Small intestine (tissue), 4 donors: ENCODE data around the gene CRYBG3. TPM values are rescaled to one million over a fixed set of nuclear protein-coding genes. Genes with fewer than 3 reads are reported as not detected.

Source experiments
- polyA plus RNA-seq, 4 donors: library from polyadenylated mRNA; stranded (reverse) in 3 of 4; unstranded in 1 of 4; fragments of 200-250 nt in 3 of 4; fragments of 120-200 nt in 1 of 4; gene quantifications; one replicate each; pipeline versions ENCODE4 v1.2.1 to v1.2.3, GENCODE V29; 2013
- donor health status: healthy with polysubstance abuse.
- donor health status: Bipolar disorder and iron deficiency.
- donor health status: healthy.

The CRYBG3 gene
- polyA plus RNA-seq, 4 donors, result 1.3 to 11.0 (median 4.1) TPM

Other genes starting within 250 kb of the CRYBG3 start
- 1 to 10 TPM in 3 of 4 donors, under 1 TPM in 1; 0.67 to 4.1 (median 1.9) TPM for gene ARL6, start 57.3 kb upstream of the CRYBG3 start, polyA plus RNA-seq
- 10 to 100 TPM in 2 of 4 donors, 1 to 10 TPM in 2; 5.6 to 26.4 (median 10.6) TPM for gene RIOX2, start 150.4 kb downstream of the CRYBG3 start, polyA plus RNA-seq
- not detected for gene GABRR3, start 213.3 kb downstream of the CRYBG3 start, polyA plus RNA-seq